ENCODE measurements around the gene RGS3.

DNA sequence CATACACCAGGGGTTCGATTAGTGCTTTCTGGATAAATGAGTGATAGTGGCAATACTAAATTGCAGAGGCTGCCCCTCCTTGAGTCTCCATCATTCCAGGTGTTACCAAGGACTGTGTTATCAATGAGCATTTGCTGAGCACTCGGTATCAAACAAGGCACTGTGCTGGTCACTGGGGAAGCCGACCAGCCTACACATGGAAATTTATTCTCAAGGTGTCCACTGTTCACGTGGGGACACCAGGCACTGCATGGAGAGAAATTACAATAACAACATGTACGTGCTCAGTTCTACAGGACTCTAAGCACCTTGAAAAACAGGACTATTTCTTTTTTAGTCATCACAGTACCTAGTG is 22.2 kb downstream of the RGS3 start:
- no peak for TF ChIP-seq TCF12 (IDR thresholded peaks at IDR 0.05)
- TF ChIP-seq TCF12 (CRISPR knock-in tag; IDR thresholded peaks at IDR 0.05) = no peak
- no peak for TF ChIP-seq ZNF841 (CRISPR knock-in tag; IDR thresholded peaks at IDR 0.05; ENCODE audit: borderline replicate concordance)
- no peak for TF ChIP-seq ZZZ3 (CRISPR knock-in tag; IDR thresholded peaks at IDR 0.05; ENCODE audit: borderline replicate concordance)
- TF ChIP-seq, protein P1, sequence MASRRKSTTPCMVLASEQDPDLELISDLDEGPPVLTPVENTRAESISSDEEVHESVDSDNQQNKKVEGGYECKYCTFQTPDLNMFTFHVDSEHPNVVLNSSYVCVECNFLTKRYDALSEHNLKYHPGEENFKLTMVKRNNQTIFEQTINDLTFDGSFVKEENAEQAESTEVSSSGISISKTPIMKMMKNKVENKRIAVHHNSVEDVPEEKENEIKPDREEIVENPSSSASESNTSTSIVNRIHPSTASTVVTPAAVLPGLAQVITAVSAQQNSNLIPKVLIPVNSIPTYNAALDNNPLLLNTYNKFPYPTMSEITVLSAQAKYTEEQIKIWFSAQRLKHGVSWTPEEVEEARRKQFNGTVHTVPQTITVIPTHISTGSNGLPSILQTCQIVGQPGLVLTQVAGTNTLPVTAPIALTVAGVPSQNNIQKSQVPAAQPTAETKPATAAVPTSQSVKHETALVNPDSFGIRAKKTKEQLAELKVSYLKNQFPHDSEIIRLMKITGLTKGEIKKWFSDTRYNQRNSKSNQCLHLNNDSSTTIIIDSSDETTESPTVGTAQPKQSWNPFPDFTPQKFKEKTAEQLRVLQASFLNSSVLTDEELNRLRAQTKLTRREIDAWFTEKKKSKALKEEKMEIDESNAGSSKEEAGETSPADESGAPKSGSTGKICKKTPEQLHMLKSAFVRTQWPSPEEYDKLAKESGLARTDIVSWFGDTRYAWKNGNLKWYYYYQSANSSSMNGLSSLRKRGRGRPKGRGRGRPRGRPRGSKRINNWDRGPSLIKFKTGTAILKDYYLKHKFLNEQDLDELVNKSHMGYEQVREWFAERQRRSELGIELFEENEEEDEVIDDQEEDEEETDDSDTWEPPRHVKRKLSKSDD (CRISPR knock-in tag; IDR thresholded peaks at IDR 0.05; ENCODE audit: low read depth) = no peak
- TF ChIP-seq ZNF333 (CRISPR knock-in tag; IDR thresholded peaks at IDR 0.05; ENCODE audit: borderline replicate concordance) = no peak
- no peak for TF ChIP-seq SKI (IDR thresholded peaks at IDR 0.05; ENCODE audit: partially characterized antibody)
- no peak for TF ChIP-seq POLR2A (IDR thresholded peaks at IDR 0.05; ENCODE audit: insufficient read depth in 1 of 2, low read depth in 2 of 2, low read length in 2 of 2)
- TF ChIP-seq, protein P2, sequence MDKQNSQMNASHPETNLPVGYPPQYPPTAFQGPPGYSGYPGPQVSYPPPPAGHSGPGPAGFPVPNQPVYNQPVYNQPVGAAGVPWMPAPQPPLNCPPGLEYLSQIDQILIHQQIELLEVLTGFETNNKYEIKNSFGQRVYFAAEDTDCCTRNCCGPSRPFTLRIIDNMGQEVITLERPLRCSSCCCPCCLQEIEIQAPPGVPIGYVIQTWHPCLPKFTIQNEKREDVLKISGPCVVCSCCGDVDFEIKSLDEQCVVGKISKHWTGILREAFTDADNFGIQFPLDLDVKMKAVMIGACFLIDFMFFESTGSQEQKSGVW (CRISPR knock-in tag; IDR thresholded peaks at IDR 0.05; ENCODE audit: borderline replicate concordance) = no peak
- TF ChIP-seq, protein P3, sequence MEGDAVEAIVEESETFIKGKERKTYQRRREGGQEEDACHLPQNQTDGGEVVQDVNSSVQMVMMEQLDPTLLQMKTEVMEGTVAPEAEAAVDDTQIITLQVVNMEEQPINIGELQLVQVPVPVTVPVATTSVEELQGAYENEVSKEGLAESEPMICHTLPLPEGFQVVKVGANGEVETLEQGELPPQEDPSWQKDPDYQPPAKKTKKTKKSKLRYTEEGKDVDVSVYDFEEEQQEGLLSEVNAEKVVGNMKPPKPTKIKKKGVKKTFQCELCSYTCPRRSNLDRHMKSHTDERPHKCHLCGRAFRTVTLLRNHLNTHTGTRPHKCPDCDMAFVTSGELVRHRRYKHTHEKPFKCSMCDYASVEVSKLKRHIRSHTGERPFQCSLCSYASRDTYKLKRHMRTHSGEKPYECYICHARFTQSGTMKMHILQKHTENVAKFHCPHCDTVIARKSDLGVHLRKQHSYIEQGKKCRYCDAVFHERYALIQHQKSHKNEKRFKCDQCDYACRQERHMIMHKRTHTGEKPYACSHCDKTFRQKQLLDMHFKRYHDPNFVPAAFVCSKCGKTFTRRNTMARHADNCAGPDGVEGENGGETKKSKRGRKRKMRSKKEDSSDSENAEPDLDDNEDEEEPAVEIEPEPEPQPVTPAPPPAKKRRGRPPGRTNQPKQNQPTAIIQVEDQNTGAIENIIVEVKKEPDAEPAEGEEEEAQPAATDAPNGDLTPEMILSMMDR (CRISPR knock-in tag; IDR thresholded peaks at IDR 0.05) = no peak
- TF ChIP-seq BHLHE40 (IDR thresholded peaks at IDR 0.05; ENCODE audit: low read length) = no peak
